ENCODE measurements around the gene CRTAC1.

DNA sequence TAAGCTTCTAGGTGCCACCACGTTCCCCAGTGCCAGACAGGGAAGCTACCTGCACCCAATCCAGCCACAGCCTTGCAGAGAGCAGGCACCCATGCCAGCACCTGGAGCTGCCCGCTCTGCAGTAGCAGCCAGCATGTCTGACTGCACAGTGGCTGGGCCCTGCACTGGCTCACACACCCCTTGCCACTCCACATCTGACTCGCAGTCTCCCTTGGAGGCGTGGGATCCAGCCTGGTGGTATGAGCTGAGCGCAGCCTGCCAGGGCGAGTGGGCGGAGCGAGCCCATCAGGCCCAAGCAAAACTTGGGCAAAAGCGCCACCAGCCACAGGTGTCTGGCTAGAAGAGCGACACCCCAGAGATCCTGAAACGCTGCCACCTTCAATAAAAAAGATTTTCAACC, 30.1 kb downstream of the CRTAC1 start:
- TF ChIP-seq EP300 (IDR thresholded peaks at IDR 0.05) (no peak), POLR2A (IDR thresholded peaks at IDR 0.05) (no peak)
- TF ChIP-seq, protein P1, sequence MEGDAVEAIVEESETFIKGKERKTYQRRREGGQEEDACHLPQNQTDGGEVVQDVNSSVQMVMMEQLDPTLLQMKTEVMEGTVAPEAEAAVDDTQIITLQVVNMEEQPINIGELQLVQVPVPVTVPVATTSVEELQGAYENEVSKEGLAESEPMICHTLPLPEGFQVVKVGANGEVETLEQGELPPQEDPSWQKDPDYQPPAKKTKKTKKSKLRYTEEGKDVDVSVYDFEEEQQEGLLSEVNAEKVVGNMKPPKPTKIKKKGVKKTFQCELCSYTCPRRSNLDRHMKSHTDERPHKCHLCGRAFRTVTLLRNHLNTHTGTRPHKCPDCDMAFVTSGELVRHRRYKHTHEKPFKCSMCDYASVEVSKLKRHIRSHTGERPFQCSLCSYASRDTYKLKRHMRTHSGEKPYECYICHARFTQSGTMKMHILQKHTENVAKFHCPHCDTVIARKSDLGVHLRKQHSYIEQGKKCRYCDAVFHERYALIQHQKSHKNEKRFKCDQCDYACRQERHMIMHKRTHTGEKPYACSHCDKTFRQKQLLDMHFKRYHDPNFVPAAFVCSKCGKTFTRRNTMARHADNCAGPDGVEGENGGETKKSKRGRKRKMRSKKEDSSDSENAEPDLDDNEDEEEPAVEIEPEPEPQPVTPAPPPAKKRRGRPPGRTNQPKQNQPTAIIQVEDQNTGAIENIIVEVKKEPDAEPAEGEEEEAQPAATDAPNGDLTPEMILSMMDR (IDR thresholded peaks at IDR 0.05), result no peak
